ENCODE measurements around the gene PTEN.

DNA sequence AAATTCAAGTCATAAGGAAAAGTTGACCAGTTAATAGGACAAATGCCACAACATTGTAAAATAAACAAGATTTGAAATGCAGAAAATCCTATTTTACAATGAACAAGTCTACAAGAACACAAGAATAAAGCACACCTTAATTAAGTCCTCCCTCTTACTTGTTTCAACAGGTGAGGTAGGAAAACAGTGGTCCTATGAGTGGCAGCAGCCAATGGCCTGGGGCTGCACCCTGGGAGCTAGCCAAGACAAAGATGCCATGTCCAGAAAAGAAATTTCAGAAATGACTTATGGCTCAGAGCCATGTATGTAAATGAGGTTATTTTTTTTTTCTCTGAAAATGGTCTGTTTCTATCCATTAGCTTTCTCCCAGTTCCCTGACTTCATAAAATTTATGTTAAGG is 14.4 kb upstream of the PTEN start:
- TF ChIP-seq POLR2AphosphoS5 (IDR thresholded peaks at IDR 0.05) (no peak), POLR2A (IDR thresholded peaks at IDR 0.05) (no peak)
- TF ChIP-seq, protein P1, sequence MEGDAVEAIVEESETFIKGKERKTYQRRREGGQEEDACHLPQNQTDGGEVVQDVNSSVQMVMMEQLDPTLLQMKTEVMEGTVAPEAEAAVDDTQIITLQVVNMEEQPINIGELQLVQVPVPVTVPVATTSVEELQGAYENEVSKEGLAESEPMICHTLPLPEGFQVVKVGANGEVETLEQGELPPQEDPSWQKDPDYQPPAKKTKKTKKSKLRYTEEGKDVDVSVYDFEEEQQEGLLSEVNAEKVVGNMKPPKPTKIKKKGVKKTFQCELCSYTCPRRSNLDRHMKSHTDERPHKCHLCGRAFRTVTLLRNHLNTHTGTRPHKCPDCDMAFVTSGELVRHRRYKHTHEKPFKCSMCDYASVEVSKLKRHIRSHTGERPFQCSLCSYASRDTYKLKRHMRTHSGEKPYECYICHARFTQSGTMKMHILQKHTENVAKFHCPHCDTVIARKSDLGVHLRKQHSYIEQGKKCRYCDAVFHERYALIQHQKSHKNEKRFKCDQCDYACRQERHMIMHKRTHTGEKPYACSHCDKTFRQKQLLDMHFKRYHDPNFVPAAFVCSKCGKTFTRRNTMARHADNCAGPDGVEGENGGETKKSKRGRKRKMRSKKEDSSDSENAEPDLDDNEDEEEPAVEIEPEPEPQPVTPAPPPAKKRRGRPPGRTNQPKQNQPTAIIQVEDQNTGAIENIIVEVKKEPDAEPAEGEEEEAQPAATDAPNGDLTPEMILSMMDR (IDR thresholded peaks at IDR 0.05), result no peak
